Osteocyte (in vitro differentiated cells): ENCODE measurements around the gene CLIP1. TPM values are rescaled to one million over a fixed set of nuclear protein-coding genes. Genes with fewer than 3 reads are reported as not detected.
"Not testable (repeated sequence)": the region's sequence is repeated elsewhere in the genome, so short reads cannot be mapped to it uniquely, and the experiment has no call there.

Experiments used
- DNase-seq: peaks from one replicate; pipeline ENCODE4 v3.0.0; 2021; ENCODE audit warnings: mixed read lengths; ENCODE audit not compliant: unreplicated experiment; ENCODE audit errors: extremely low spot score
- H3K27ac Mint-ChIP-seq: one replicate; pipeline ENCODE4 v1.8.0; 2021; ENCODE audit warnings: mild to moderate bottlenecking, mixed read lengths; ENCODE audit not compliant: unreplicated experiment
- H3K27me3 Mint-ChIP-seq: one replicate; pipeline ENCODE4 v1.8.0; 2021; ENCODE audit warnings: mixed read lengths; ENCODE audit not compliant: unreplicated experiment
- H3K36me3 Mint-ChIP-seq: one replicate; pipeline ENCODE4 v1.8.0; 2021; ENCODE audit warnings: mixed read lengths; ENCODE audit not compliant: unreplicated experiment
- H3K4me1 Mint-ChIP-seq: one replicate; pipeline ENCODE4 v1.8.0; 2021; ENCODE audit warnings: mixed read lengths; ENCODE audit not compliant: unreplicated experiment
- H3K4me3 Mint-ChIP-seq: one replicate; pipeline ENCODE4 v1.8.0; 2021; ENCODE audit warnings: mild to moderate bottlenecking, moderate library complexity, mixed read lengths; ENCODE audit not compliant: unreplicated experiment
- H3K9me3 Mint-ChIP-seq: one replicate; pipeline ENCODE4 v1.8.0; 2021; ENCODE audit warnings: mixed read lengths; ENCODE audit not compliant: unreplicated experiment
- total RNA-seq: library from RNA; stranded (reverse); gene quantifications from 2 replicates; pipeline ENCODE4 v1.2.1, GENCODE V29; 2021
- TF ChIP-seq, protein P1 (sequence below): fragments of 200-600 bp; sonication (generic); IDR thresholded peaks from 2 replicates; pipeline ENCODE4 v1.5.0; 2021; ENCODE audit warnings: antibody characterized with exemption, mild to moderate bottlenecking, moderate library complexity

CLIP1 gene
- total RNA-seq, 1 donor from 2014 or later = 100.0 TPM

DNA sequence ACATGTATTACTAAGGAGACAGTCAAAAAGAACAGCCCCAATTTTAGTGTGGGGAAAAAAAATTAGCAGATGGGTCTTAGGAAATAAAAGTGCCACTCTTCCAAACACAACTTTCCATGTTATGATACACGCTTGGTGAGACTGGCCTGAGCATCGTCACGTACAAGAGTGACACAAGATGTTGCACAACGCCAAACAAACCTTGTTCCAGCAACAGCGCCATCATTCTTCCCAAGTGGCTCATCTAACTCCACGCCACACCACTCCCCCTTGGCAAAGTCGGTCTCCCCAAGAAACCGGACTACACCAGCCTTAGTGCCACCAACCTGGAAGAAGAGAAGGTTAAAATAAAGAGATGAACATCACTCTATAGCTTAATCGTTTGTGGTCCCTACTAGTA is 58.7 kb downstream of the CLIP1 start:
- no peak overlapping the region for H3K27ac Mint-ChIP-seq
- peaks cover 30% of the 10 kb centered on the region for H3K36me3 Mint-ChIP-seq
- H3K9me3 Mint-ChIP-seq = no peaks in the 10 kb centered on the region

DNA sequence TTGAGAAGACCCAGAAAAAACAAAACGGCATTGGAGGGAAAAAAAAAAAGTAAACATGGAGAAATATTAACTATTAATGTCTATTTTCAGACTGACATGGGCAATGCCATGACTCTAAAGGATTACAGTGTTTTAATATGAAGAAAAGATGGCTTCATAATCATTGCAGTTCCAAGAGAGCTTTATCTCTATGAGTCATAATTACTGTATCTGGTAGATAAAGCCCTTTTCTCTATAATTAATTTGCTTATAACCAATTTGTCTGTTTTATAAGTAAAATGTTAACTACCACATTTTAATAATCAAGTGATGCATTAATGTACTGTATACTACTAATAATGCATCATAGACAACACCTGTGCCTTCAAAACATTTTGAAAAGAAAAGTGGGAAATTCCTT is 59.7 kb downstream of the CLIP1 start:
- peaks cover 24% of the 10 kb centered on the region for H3K4me1 Mint-ChIP-seq
- H3K4me3 Mint-ChIP-seq = no peak overlapping the region
- H3K27me3 Mint-ChIP-seq = no peaks in the 10 kb centered on the region
- no peaks in the 10 kb centered on the region for H3K9me3 Mint-ChIP-seq
- H3K27ac Mint-ChIP-seq = no peak overlapping the region
- peaks cover 32% of the 10 kb centered on the region for H3K36me3 Mint-ChIP-seq
- no peak for DNase-seq
- TF ChIP-seq, protein P1, sequence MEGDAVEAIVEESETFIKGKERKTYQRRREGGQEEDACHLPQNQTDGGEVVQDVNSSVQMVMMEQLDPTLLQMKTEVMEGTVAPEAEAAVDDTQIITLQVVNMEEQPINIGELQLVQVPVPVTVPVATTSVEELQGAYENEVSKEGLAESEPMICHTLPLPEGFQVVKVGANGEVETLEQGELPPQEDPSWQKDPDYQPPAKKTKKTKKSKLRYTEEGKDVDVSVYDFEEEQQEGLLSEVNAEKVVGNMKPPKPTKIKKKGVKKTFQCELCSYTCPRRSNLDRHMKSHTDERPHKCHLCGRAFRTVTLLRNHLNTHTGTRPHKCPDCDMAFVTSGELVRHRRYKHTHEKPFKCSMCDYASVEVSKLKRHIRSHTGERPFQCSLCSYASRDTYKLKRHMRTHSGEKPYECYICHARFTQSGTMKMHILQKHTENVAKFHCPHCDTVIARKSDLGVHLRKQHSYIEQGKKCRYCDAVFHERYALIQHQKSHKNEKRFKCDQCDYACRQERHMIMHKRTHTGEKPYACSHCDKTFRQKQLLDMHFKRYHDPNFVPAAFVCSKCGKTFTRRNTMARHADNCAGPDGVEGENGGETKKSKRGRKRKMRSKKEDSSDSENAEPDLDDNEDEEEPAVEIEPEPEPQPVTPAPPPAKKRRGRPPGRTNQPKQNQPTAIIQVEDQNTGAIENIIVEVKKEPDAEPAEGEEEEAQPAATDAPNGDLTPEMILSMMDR = no peak

More for the DNA sequence above, 58.7 kb downstream of the CLIP1 start:
- no peak overlapping the region for H3K4me3 Mint-ChIP-seq
- H3K27me3 Mint-ChIP-seq = no peaks in the 10 kb centered on the region
- no peak for DNase-seq
- TF ChIP-seq, protein P1 = no peak
- peaks cover 35% of the 10 kb centered on the region for H3K4me1 Mint-ChIP-seq

DNA sequence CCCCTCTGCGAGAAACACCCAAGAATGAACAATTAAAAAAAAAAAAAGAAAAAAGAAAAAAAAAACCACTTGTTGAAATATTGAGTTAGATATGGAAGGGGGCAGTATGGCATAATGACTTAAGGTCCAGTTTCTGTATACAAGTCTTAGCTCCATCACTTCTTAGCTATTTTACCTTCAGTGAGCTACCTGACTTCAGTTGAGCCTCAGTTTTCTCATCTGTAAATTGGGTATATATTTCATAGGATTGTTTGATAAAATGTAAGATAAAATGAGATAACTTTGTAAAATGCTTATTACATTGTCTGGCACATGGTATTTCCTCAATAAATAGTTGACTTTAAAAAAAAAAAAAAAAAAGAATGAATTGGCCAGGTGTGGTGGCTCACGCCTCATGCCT is 64.1 kb downstream of the CLIP1 start:
- H3K4me3 Mint-ChIP-seq, H3K27me3 Mint-ChIP-seq, H3K4me1 Mint-ChIP-seq, H3K27ac Mint-ChIP-seq, DNase-seq, H3K9me3 Mint-ChIP-seq: not testable (repeated sequence)
- H3K36me3 Mint-ChIP-seq = peaks cover 38% of the 10 kb centered on the region

DNA sequence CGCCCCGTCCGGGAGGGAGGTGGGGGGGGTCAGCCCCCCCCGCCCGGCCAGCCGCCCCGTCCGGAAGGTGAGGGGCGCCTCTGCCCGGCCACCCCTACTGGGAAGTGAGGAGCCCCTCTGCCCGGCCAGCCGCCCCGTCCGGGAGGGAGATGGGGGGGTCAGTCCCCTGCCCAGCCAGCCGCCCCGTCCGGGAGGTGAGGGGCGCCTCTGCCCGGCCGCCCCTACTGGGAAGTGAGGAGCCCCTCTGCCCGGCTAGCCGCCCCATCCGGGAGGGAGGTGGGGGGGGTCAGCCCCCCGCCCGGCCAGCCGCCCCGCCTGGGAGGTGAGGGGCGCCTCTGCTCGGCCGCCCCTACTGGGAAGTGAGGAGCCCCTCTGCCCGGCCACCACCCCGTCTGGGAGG is 64.9 kb downstream of the CLIP1 start:
- H3K9me3 Mint-ChIP-seq, H3K4me3 Mint-ChIP-seq, H3K4me1 Mint-ChIP-seq, H3K27me3 Mint-ChIP-seq, DNase-seq, H3K27ac Mint-ChIP-seq: not testable (repeated sequence)
- H3K36me3 Mint-ChIP-seq = peaks cover 39% of the 10 kb centered on the region

DNA sequence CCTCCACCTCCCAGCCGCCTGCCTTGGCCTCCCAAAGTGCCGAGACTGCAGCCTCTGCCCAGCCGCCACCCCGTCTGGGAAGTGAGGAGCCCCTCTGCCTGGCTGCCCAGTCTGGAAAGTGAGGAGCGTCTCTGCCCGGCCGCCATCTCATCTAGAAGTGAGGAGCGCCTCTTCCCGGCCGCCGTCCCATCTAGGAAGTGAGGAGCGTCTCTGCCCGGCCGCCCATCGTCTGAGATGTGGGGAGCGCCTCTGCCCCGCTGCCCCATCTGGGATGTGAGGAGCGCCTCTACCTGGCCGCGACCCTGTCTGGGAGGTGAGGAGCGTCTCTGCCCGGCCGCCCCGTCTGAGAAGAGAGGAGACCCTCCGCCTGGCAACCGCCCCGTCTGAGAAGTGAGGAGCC is 65.5 kb downstream of the CLIP1 start:
- not testable (repeated sequence) for H3K4me1 Mint-ChIP-seq, DNase-seq, H3K27ac Mint-ChIP-seq, H3K9me3 Mint-ChIP-seq, H3K4me3 Mint-ChIP-seq, H3K27me3 Mint-ChIP-seq
- peaks cover 43% of the 10 kb centered on the region for H3K36me3 Mint-ChIP-seq

DNA sequence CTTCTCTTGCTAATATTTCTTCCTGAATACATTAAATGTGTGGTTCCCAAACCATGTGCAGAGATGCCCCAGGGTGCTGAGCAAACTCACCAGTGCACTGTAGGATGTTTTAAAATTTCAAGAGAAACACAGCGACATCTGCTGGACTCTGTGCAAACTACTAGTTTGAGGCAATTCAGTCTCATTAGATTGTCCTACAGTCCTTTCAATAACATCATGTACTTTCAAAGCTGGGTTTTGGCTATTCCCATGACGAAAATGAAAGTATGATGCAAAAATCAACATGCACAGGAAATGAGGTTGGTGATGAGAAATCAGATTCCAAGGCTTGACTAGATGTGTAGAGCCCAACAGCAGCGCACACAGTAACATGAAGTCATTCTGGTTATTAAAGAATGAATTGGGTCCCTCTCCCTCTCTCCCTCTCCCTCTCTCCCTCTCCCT is 66.3 kb downstream of the CLIP1 start:
- Mint-ChIP-seq H3K4me1 (peaks cover 3% of the 10 kb centered on the region), H3K4me3 (no peak overlapping the region), H3K27me3 (no peaks in the 10 kb centered on the region), H3K27ac (no peak overlapping the region), H3K9me3 (no peaks in the 10 kb centered on the region), H3K36me3 (peaks cover 43% of the 10 kb centered on the region)
- no peak for DNase-seq
- TF ChIP-seq, protein P1 = peak; percentile 80

DNA sequence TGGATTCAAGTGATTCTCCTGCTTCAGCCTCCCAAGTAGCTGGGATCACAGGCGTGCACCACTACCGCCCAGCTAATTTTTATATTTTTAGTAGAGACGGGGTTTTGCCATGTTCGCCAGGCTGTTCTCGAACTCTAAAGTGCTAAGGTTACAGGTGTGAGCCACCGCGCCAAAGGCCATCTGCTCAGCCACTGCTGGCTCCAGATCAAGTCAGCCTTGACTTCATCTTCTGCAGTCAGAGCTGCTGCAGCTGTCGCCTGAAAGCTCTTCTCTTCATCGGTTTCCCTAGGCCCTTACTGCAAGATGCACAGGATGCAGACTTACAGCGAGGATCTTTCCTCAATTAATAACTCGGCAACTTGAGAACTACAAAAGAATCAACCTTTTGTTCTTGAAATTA is 66.8 kb downstream of the CLIP1 start:
- Mint-ChIP-seq H3K4me1 (peaks cover 3% of the 10 kb centered on the region), H3K9me3 (no peaks in the 10 kb centered on the region), H3K36me3 (peaks cover 43% of the 10 kb centered on the region), H3K4me3 (no peak overlapping the region), H3K27ac (no peak overlapping the region), H3K27me3 (no peaks in the 10 kb centered on the region)
- TF ChIP-seq, protein P1 = no peak
- no peak for DNase-seq
